ENCODE data around the gene UCK2.

Gene UCK2

GRCh38 chr1:165897326-165898303 lies 70.2 kb downstream of the UCK2 start:
- H3K36me3 ChIP-seq (replicated peaks; ENCODE audit: low read depth, low read length), result peaks cover 47% of the 10 kb centered on the region
- H3K27me3 ChIP-seq (ENCODE audit: low read depth, low read length), result no peaks in the 10 kb centered on the region
- H3K9ac ChIP-seq (ENCODE audit: low read length), result no peak overlapping the region
- no peaks in the 10 kb centered on the region for H3K4me1 ChIP-seq (ENCODE audit: low read length)
- peaks cover 10% of the 10 kb centered on the region for H4K20me1 ChIP-seq (ENCODE audit: insufficient read depth, low read length)
- H3K4me2 ChIP-seq (ENCODE audit: low read length), result no peak overlapping the region
- no peak overlapping the region for H3K27ac ChIP-seq (ENCODE audit: low read length)
- no peaks in the 10 kb centered on the region for H3K9me3 ChIP-seq (ENCODE audit: insufficient read depth, low read length)
- TF ChIP-seq EZH2phosphoT487 (IDR thresholded peaks at IDR 0.05; ENCODE audit: low read depth), result no peak
- TF ChIP-seq CTCF (IDR thresholded peaks at IDR 0.05; ENCODE audit: low read depth, low read length), result no peak
- H3K79me2 ChIP-seq (ENCODE audit: low read length), result peaks cover 9% of the 10 kb centered on the region; the same call in 1 of the 2 replicates
- H3K4me3 ChIP-seq (ENCODE audit: low read length), result no peak overlapping the region
- no peak overlapping the region for H2AFZ ChIP-seq (ENCODE audit: low read depth, low read length)

- no peak overlapping the region for H2AFZ ChIP-seq (ENCODE audit: low read depth, low read length)
- no peak overlapping the region for H3K4me3 ChIP-seq (ENCODE audit: low read length)
- no peaks in the 10 kb centered on the region for H3K4me1 ChIP-seq (ENCODE audit: low read length)
- TF ChIP-seq CTCF (IDR thresholded peaks at IDR 0.05; ENCODE audit: low read depth, low read length) (no peak), EZH2phosphoT487 (IDR thresholded peaks at IDR 0.05; ENCODE audit: low read depth) (no peak)
- peaks cover 47% of the 10 kb centered on the region for H3K36me3 ChIP-seq (replicated peaks; ENCODE audit: low read depth, low read length)
- H3K27me3 ChIP-seq (ENCODE audit: low read depth, low read length), result no peaks in the 10 kb centered on the region
- H3K27ac ChIP-seq (ENCODE audit: low read length), result no peak overlapping the region
- peaks cover 9% of the 10 kb centered on the region; the same call in 1 of the 2 replicates for H3K79me2 ChIP-seq (ENCODE audit: low read length)
- H3K9me3 ChIP-seq (ENCODE audit: insufficient read depth, low read length), result no peaks in the 10 kb centered on the region
- H3K4me2 ChIP-seq (ENCODE audit: low read length), result no peak overlapping the region
- H4K20me1 ChIP-seq (ENCODE audit: insufficient read depth, low read length), result peaks cover 10% of the 10 kb centered on the region
- H3K9ac ChIP-seq (ENCODE audit: low read length), result no peak overlapping the region
Measured at GRCh38 chr1:165898837-165899236, 71.4 kb downstream of the UCK2 start.

- no peaks in the 10 kb centered on the region for H3K27me3 ChIP-seq (ENCODE audit: low read depth, low read length)
- no peaks in the 10 kb centered on the region for H3K9me3 ChIP-seq (ENCODE audit: insufficient read depth, low read length)
- no peak overlapping the region for H3K27ac ChIP-seq (ENCODE audit: low read length)
- no peak overlapping the region for H3K9ac ChIP-seq (ENCODE audit: low read length)
- peaks cover 10% of the 10 kb centered on the region for H4K20me1 ChIP-seq (ENCODE audit: insufficient read depth, low read length)
- no peak overlapping the region for H2AFZ ChIP-seq (ENCODE audit: low read depth, low read length)
- no peak overlapping the region for H3K4me3 ChIP-seq (ENCODE audit: low read length)
- H3K79me2 ChIP-seq (ENCODE audit: low read length), result peaks cover 9% of the 10 kb centered on the region; the same call in 1 of the 2 replicates
- no peaks in the 10 kb centered on the region for H3K4me1 ChIP-seq (ENCODE audit: low read length)
- H3K36me3 ChIP-seq (replicated peaks; ENCODE audit: low read depth, low read length), result peaks cover 42% of the 10 kb centered on the region
- no peak for TF ChIP-seq CTCF (IDR thresholded peaks at IDR 0.05; ENCODE audit: low read depth, low read length)
- TF ChIP-seq EZH2phosphoT487 (IDR thresholded peaks at IDR 0.05; ENCODE audit: low read depth), result no peak
- H3K4me2 ChIP-seq (ENCODE audit: low read length), result no peak overlapping the region
Measured at GRCh38 chr1:165899461-165899941, 72.1 kb downstream of the UCK2 start.
